Gastrocnemius medialis (tissue), 4 donors: ENCODE measurements around the gene SHB. TPM values are rescaled to one million over a fixed set of nuclear protein-coding genes. Genes with fewer than 3 reads are reported as not detected.
A peak's percentile ranks its signal among the peaks of the same experiment; 100 is the strongest.

Source experiments
- ATAC-seq, 2 donors: fragments of 150-250 bp; one replicate each; pipeline ENCODE4 v1.9.1; 2016
- DNase-seq, 2 donors: peaks; one replicate each; pipeline ENCODE4 v3.0.0-alpha.2; 2019
- H3K27ac ChIP-seq, 4 donors: fragments of 200-600 bp; sonication (generic); 1 replicate in 1 of 4; 2 replicates in 3 of 4; pipeline ENCODE4 v1.5.1; 2016 to 2018; ENCODE audit warnings: mild to moderate bottlenecking in 2 of 4, moderate library complexity in 1 of 4
- H3K27me3 ChIP-seq, 3 donors: fragments of 200-600 bp; sonication (generic) in 2 of 3; 1 replicate in 1 of 3; 2 replicates in 2 of 3; pipeline versions ENCODE4 v1.5.1 to v1.6.0; 2016 to 2019; ENCODE audit warnings: mild to moderate bottlenecking in 1 of 3, moderate library complexity in 1 of 3
- H3K36me3 ChIP-seq, 2 donors: fragments of 200-600 bp; sonication (generic) in 1 of 2; one replicate each; pipeline ENCODE4 v1.5.1; 2017 to 2018
- H3K4me1 ChIP-seq, 2 donors: fragments of 200-600 bp; sonication (generic) in 1 of 2; one replicate each; pipeline ENCODE4 v1.5.1; 2016 to 2017; ENCODE audit warnings: mild to moderate bottlenecking in 2 of 2
- H3K4me3 ChIP-seq, 4 donors: fragments of 200-600 bp; sonication (generic) in 3 of 4; 1 replicate in 1 of 4; 2 replicates in 3 of 4; pipeline ENCODE4 v1.5.1; 2016 to 2019; ENCODE audit warnings: mild to moderate bottlenecking in 2 of 4
- H3K9me3 ChIP-seq, 3 donors: fragments of 200-600 bp; sonication (generic) in 2 of 3; 1 replicate in 1 of 3; 2 replicates in 2 of 3; pipeline ENCODE4 v1.5.1; 2016 to 2019
- CTCF ChIP-seq, 5 experiments: fragments of 450-650 bp in 3 of 5; fragments of 200-600 bp in 2 of 5; sonication (generic) in 2 of 5; IDR thresholded peaks in 4 of 5; conservative IDR thresholded peaks in 1 of 5; 1 replicate in 4 of 5; 2 replicates in 1 of 5; pipeline ENCODE4 v1.5.1; 2016 to 2019; ENCODE audit warnings: antibody characterized with exemption in 5 of 5, mild to moderate bottlenecking in 3 of 5, moderate library complexity in 3 of 5
- POLR2A ChIP-seq, 2 donors: fragments of 450-650 bp; IDR thresholded peaks; one replicate each; pipeline ENCODE4 v1.6.1; 2017; ENCODE audit warnings: antibody characterized with exemption in 2 of 2, mild to moderate bottlenecking in 2 of 2, moderate library complexity in 2 of 2
- in situ Hi-C, 4 donors: fragments of 200-750 bp; cut with MboI; loops; one replicate each; pipeline versions ENCODE4 v1.15.0 to v1.8.0; 2017; ENCODE audit warnings: low sequenced_read_pairs in 4 of 4
- intact Hi-C: fragments of 100-400 bp; cut with DNase I; formaldehyde crosslinking; loops from one replicate; pipeline ENCODE4 v1.15.1; 2023; ENCODE audit warnings: low total_unique reads
- total RNA-seq, 4 donors: library from RNA; depleted of rRNA; stranded (reverse); fragments of >200 nt; gene quantifications; one replicate each; pipeline versions ENCODE4 v1.1.0 to v1.2.3, GENCODE V29; 2016

SHB gene
- total RNA-seq = 1 to 10 TPM; 1.2 to 6.1 (median 4.6) TPM

- intact Hi-C loops = loop anchor here (2.0 kb wide), 5 partner anchors 20 to 164 kb away; partner anchors contain the start of gene SLC25A51
- peak within 1 kb of the TSS; percentile 89 to 97 (median 94) for H3K27ac ChIP-seq
- ATAC-seq (peak; percentile 71 to 72), DNase-seq (peak; percentile 70 to 76)
- no peaks in the 10 kb centered on the region for H3K9me3 ChIP-seq
- H3K27me3 ChIP-seq = no peaks in the 10 kb centered on the region
- H3K36me3 ChIP-seq = no peaks in the 10 kb centered on the region
- TF ChIP-seq CTCF (IDR thresholded peaks at IDR 0.05 in 4 of 5, conservative IDR thresholded peaks at IDR 0.05 in 1 of 5) (peak in 4 of 5 experiments; percentile 36 to 58 (median 42)), POLR2A (IDR thresholded peaks at IDR 0.05) (peak; percentile 88 to 91)
- H3K4me1 ChIP-seq = peaks cover 11 to 21% of the 10 kb centered on the region in 2 donors
- in situ Hi-C loops = loop anchor here in 1 of 4 donors (25.0 kb wide), 3 partner anchors 93 to 607 kb away; partner anchors contain the start of genes FBXO10, TOMM5 and ZBTB5
- peak within 1 kb of the TSS; percentile 85 to 99 (median 92) for H3K4me3 ChIP-seq
Measured at GRCh38 chr9:38068701-38069628, at the start of gene SHB. Gene SHB, minus strand, starts transcription at chr9:38069227. Its CDS starts 582 bp downstream, at chr9:38068645.

DNA sequence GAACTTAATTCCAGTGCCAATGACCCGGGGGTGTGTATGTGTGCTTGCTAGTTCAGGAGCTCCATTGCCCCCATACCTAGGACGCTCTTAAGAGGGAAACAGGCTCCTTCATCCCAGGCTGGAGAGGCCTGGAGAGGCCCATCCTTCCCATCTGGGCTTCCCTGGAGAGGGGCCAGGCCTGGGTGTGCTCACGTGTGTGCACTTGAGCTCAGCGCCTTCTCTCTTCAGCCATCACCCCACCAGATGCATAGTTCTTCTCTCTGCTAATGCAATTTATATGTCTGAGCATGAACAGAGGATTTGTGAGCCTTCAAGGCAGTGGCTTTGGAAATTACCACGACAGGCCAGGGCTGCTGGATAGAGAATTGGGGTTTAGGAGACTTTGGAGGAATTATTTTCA lies 48.6 kb upstream of the SHB start:
- in situ Hi-C loops = loop anchor here in 1 of 4 donors (25.0 kb wide), 1 partner anchor 245 kb away; no protein-coding TSS in a partner anchor
- H3K36me3 ChIP-seq = no peaks in the 10 kb centered on the region
- DNase-seq (no peak), ATAC-seq (no peak)
- H3K9me3 ChIP-seq = no peaks in the 10 kb centered on the region
- no peak overlapping the region for H3K4me3 ChIP-seq
- H3K4me1 ChIP-seq = no peaks in the 10 kb centered on the region
- H3K27ac ChIP-seq = no peak overlapping the region
- no peak for TF ChIP-seq CTCF (IDR thresholded peaks at IDR 0.05 in 4 of 5, conservative IDR thresholded peaks at IDR 0.05 in 1 of 5)
- TF ChIP-seq POLR2A (IDR thresholded peaks at IDR 0.05) = no peak
- H3K27me3 ChIP-seq = no peaks in the 10 kb centered on the region
- intact Hi-C loops = no loop called here

GRCh38 chr9:38114905-38115304 lies 45.9 kb upstream of the SHB start:
- H3K9me3 ChIP-seq = no peaks in the 10 kb centered on the region
- no peak for DNase-seq
- H3K4me1 ChIP-seq = no peaks in the 10 kb centered on the region
- in situ Hi-C loops = loop anchor here in 1 of 4 donors (25.0 kb wide), 1 partner anchor 247 kb away; no protein-coding TSS in a partner anchor
- H3K27me3 ChIP-seq = no peaks in the 10 kb centered on the region
- H3K36me3 ChIP-seq = no peaks in the 10 kb centered on the region
- H3K27ac ChIP-seq = no peak overlapping the region
- TF ChIP-seq POLR2A (IDR thresholded peaks at IDR 0.05) (no peak), CTCF (IDR thresholded peaks at IDR 0.05 in 4 of 5, conservative IDR thresholded peaks at IDR 0.05 in 1 of 5) (no peak)
- H3K4me3 ChIP-seq = no peak overlapping the region
- intact Hi-C loops = no loop called here
- no peak for ATAC-seq

DNA sequence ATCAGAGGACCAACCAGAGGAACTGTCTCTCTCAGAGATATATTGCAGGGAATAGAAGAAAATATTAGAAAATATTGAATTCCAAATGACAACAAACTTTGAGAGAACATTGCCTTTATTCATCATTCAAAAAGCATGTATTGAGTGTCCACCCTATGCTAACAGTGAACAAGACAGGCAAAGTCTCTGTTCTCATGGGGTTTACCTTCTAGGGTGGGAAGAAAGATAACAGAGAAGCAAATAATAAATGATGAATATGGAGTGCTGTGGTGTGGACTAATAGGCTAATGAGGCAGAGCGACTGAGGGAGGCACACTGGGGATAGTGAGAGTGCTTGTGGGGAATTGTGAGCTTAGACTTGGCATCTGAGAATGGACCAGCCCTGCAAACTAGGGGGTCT lies 43.4 kb upstream of the SHB start:
- no peak overlapping the region for H3K4me3 ChIP-seq
- TF ChIP-seq CTCF (IDR thresholded peaks at IDR 0.05 in 4 of 5, conservative IDR thresholded peaks at IDR 0.05 in 1 of 5) = no peak
- TF ChIP-seq POLR2A (IDR thresholded peaks at IDR 0.05) = no peak
- H3K27ac ChIP-seq = no peak overlapping the region
- DNase-seq (no peak), ATAC-seq (no peak)
- H3K4me1 ChIP-seq = no peaks in the 10 kb centered on the region
- intact Hi-C loops (no loop called here), in situ Hi-C loops (loop anchor here in 1 of 4 donors (25.0 kb wide), 1 partner anchor 250 kb away; no protein-coding TSS in a partner anchor)
- H3K9me3 ChIP-seq = no peaks in the 10 kb centered on the region
- H3K27me3 ChIP-seq = no peaks in the 10 kb centered on the region
- no peaks in the 10 kb centered on the region for H3K36me3 ChIP-seq
